ENCODE data around the gene SPON2. TPM values are rescaled to one million over a fixed set of nuclear protein-coding genes. Genes with fewer than 3 reads are reported as not detected.

The SPON2 gene
- total RNA-seq, 1 experiment from 2014 or later: 2.3 TPM

GRCh38 chr4:1179089-1179441 lies 6.7 kb upstream of the SPON2 start:
- Histone ChIP-seq H3K18ac (ENCODE audit: insufficient read length, low read depth, low read length) (no peak overlapping the region), H3K4me1 (ENCODE audit: insufficient read depth, low read length) (no peaks in the 10 kb centered on the region), H2BK120ac (ENCODE audit: low read depth, low read length, poor library complexity, severe bottlenecking) (no peak overlapping the region), H3K79me1 (ENCODE audit: insufficient read depth, low read depth, low read length, poor library complexity, severe bottlenecking) (no peaks in the 10 kb centered on the region), H3K4me2 (ENCODE audit: insufficient read depth, insufficient read length, low read length) (no peak overlapping the region), H2BK15ac (ENCODE audit: low read depth, low read length) (no peak overlapping the region), H3K23ac (ENCODE audit: insufficient read length, low read depth, low read length) (no peak overlapping the region), H3K14ac (ENCODE audit: insufficient read depth, low read length) (no peak overlapping the region), H3K79me2 (ENCODE audit: insufficient read depth, low read length) (no peaks in the 10 kb centered on the region), H3K27me3 (ENCODE audit: insufficient read depth, low read length) (no peaks in the 10 kb centered on the region; the same call in 1 of the 2 replicates), H3K9ac (ENCODE audit: extremely low read depth, insufficient read length, low read length) (no peak overlapping the region), H2AK5ac (ENCODE audit: insufficient read length, low read length) (no peak overlapping the region), H3K27ac (ENCODE audit: insufficient read length, low read depth, low read length) (no peak overlapping the region), H4K5ac (ENCODE audit: insufficient read length, low read depth, low read length) (no peak overlapping the region), H3K4ac (ENCODE audit: low read depth, low read length) (no peak overlapping the region), H2BK12ac (ENCODE audit: insufficient read length, low read depth, low read length) (no peak overlapping the region), H4K8ac (replicated peaks; ENCODE audit: insufficient read length, low read depth, low read length) (no peak overlapping the region), H4K20me1 (ENCODE audit: control insufficient read depth, insufficient read depth, insufficient read length) (no peaks in the 10 kb centered on the region), H3K9me3 (ENCODE audit: control insufficient read depth, low read depth, low read length) (peaks cover 10% of the 10 kb centered on the region), H4K91ac (ENCODE audit: insufficient read length, low read depth, low read length) (no peak overlapping the region), H2BK5ac (ENCODE audit: insufficient read length, low read length) (no peak overlapping the region), H3T11ph (ENCODE audit: low read length) (no peak overlapping the region), H3K23me2 (ENCODE audit: insufficient read length, low read depth, low read length, poor library complexity, severe bottlenecking) (no peaks in the 10 kb centered on the region), H3K56ac (ENCODE audit: insufficient read length, low read depth, low read length) (no peak overlapping the region), H2BK20ac (ENCODE audit: low read depth, low read length, poor library complexity, severe bottlenecking) (no peak overlapping the region), H2AFZ (ENCODE audit: low read length) (no peak overlapping the region)
- no peak for DNase-seq
- no CpG with 5 or more reads among the region's 7 CpGs for WGBS (ENCODE audit: extremely low coverage, insufficient read length, low lambda C conversion rate)
- Mint-ChIP-seq H3K4me1 (no peaks in the 10 kb centered on the region), H3K36me3 (ENCODE audit: insufficient read depth in 1 of 3, low read depth in 3 of 3) (peaks cover 2 to 4% (median 3%) of the 10 kb centered on the region in 3 experiments; a peak in 3 of 7 replicates), H3K27me3 (ENCODE audit: low read depth) (peaks cover 71% of the 10 kb centered on the region), H3K9me3 (peaks cover 24 to 26% of the 10 kb centered on the region in 2 experiments), H3K27ac (no peak overlapping the region), H3K4me3 (no peak overlapping the region)
- no peak for TF ChIP-seq CTCF (conservative IDR thresholded peaks at IDR 0.05)

Data from H9 (cell line).